SK-N-SH (cell line): ENCODE measurements around the gene SNTG2.

Experiments used
- MEF2A ChIP-seq: IDR thresholded peaks from 2 replicates; pipeline ENCODE4 v1.4.0; 2012; ENCODE audit warnings: low read depth, borderline replicate concordance
- POLR2AphosphoS5 ChIP-seq: IDR thresholded peaks from 2 replicates; pipeline ENCODE4 v1.6.1; 2012; ENCODE audit warnings: low read depth, low read length
- RFX5 ChIP-seq: IDR thresholded peaks from 2 replicates; pipeline ENCODE4 v1.6.1; 2012; ENCODE audit warnings: mild to moderate bottlenecking, improper control_type of control experiment, low read length

DNA sequence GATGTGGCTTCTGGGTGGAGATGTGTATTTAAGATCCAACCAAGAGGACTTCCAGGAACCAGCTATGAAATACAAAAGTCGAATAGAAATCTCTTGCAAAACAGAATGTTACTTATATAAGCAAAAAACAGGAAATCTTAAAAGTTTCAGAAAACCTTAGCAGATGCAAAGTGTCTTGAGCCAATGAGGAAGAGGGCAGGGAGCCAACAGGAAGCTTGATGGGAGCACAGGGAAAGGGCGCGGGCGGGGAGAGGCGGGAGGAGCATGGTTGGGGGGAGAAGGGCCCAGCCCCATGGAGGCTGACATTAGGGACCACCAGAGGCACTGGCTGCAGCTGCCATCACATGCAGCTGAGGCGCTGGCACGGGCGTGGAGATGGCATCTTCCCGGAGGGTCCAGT is 203.3 kb downstream of the SNTG2 start:
- TF ChIP-seq POLR2AphosphoS5 (no peak), RFX5 (no peak), MEF2A (no peak)
